ENCODE data around the gene HOXA3. TPM values are rescaled to one million over a fixed set of nuclear protein-coding genes. Genes with fewer than 3 reads are reported as not detected.

The HOXA3 gene
- total RNA-seq, 4 donors from 2014 or later = 6.4 to 22.6 (median 10.3) TPM

DNA sequence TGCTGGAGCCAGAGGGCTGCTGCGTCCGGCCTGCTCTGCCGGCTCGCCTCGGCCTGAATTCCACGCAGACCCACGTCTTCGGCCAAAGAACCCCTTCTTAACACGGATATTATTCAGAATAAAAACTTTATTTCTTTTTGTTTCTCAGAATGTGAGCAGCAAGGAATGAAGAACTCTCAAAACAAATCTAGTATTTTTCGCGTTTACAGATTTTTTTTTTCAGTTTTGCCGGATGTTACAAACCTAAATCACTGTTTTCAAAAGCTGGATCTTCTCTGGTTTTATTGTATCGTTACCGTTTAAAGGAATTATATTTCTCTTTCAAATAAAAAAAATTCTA is 45.5 kb downstream of the HOXA3 start:
- no peak for ATAC-seq
- WGBS, 2 donors (ENCODE audit: low coverage in 1 of 2) = 3 to 4% methylated on average over 12 of the region's 14 CpGs
- H3K9me3 ChIP-seq = no peaks in the 10 kb centered on the region
- no peaks in the 10 kb centered on the region for H3K36me3 ChIP-seq
- TF ChIP-seq, protein P1, sequence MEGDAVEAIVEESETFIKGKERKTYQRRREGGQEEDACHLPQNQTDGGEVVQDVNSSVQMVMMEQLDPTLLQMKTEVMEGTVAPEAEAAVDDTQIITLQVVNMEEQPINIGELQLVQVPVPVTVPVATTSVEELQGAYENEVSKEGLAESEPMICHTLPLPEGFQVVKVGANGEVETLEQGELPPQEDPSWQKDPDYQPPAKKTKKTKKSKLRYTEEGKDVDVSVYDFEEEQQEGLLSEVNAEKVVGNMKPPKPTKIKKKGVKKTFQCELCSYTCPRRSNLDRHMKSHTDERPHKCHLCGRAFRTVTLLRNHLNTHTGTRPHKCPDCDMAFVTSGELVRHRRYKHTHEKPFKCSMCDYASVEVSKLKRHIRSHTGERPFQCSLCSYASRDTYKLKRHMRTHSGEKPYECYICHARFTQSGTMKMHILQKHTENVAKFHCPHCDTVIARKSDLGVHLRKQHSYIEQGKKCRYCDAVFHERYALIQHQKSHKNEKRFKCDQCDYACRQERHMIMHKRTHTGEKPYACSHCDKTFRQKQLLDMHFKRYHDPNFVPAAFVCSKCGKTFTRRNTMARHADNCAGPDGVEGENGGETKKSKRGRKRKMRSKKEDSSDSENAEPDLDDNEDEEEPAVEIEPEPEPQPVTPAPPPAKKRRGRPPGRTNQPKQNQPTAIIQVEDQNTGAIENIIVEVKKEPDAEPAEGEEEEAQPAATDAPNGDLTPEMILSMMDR (IDR thresholded peaks at IDR 0.05) = no peak
- TF ChIP-seq POLR2A (IDR thresholded peaks at IDR 0.05) (no peak), POLR2AphosphoS5 (IDR thresholded peaks at IDR 0.05) (no peak), EP300 (IDR thresholded peaks at IDR 0.05) (no peak)
- H3K27ac ChIP-seq = peak overlapping the region; percentile 94 to 99 (median 98)
- H3K4me3 ChIP-seq = peak overlapping the region; percentile 38 to 96
- peaks cover 0 to 74% (median 21%) of the 10 kb centered on the region in 3 donors for H3K4me1 ChIP-seq
- H3K27me3 ChIP-seq = no peaks in the 10 kb centered on the region

DNA sequence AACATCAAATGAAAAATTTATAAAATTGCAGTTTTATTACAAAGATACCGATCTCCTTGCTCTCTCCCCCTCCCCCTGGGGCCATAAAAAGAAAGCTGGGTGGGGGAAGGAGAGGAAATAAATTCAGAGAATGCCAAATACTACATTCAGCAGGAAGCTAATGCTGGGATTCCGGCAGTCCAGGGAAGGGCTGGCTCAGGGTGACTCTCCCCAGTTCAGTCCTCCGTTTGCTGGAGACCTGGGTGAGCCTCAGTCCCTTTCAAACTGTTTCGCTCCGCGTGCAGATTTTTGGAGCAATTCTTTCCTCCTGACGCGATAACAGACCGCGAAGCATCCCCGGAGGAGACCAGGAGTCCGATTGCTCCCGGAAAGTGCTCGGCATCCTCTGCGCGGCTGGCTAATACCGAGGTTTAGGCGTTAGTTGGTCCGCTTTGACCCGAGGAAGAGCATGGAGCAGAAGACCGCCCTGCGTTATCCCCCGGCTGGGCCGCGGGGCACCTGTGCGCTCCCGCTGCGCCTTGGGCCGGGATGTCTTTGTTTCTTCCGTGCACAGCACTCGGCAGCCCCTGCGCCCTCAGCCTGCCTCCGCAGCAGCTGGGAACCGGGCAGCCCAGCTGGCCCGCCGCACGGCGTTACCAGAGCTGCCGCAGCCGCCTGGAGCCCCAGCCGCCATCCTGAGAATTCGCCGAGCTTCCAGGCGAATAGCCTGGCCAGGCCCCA is 46.0 kb downstream of the HOXA3 start:
- ATAC-seq = no peak
- Histone ChIP-seq H3K4me3 (peak overlapping the region; percentile 38 to 96), H3K36me3 (no peaks in the 10 kb centered on the region), H3K4me1 (peaks cover 0 to 69% (median 17%) of the 10 kb centered on the region in 3 donors), H3K27me3 (no peaks in the 10 kb centered on the region), H3K27ac (peak overlapping the region; percentile 94 to 99 (median 98)), H3K9me3 (no peaks in the 10 kb centered on the region)
- TF ChIP-seq POLR2AphosphoS5 (IDR thresholded peaks at IDR 0.05) (no peak), POLR2A (IDR thresholded peaks at IDR 0.05) (peak; percentile 9 to 17)
- 3% methylated on average over 3 to 6 of the region's 44 CpGs for WGBS, 2 donors (ENCODE audit: low coverage in 1 of 2)

DNA sequence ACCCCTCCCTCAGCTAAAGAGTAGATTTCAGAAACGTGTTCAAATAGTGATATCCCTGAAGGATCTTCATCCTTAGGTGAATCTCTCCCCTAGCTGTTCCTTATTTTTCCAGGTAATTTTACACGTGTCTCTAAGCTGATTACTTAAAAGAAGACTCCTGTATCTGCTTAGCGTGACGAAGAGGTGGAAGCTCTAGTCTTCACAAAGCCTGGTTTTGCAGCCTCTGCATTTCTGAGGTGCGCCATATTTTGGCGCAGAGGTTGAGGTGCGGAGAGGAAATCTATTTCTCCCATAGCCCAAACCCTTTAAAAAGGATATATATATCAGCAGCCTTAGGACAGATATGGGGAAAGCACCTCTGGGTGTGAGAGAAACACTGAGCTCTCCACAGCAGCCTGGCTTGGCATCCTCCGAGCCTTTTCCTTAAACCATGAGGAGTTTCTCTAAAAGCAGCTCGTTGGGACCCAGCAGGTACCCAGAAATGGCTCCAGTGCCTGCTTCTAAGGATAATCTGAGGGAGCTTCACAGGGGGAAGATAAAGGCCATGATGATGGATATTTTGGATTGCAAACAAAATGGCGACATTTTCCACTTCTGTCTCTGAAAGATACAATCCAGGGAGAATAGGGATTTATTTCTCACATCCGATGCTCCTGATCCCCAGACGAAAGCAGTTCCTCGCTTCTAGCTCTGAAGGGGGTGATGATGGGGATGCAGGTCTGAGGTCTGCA is 46.9 kb downstream of the HOXA3 start:
- H3K9me3 ChIP-seq = no peaks in the 10 kb centered on the region
- WGBS, 2 donors (ENCODE audit: low coverage in 1 of 2) = 31 to 42% methylated on average over 9 to 13 of the region's 13 CpGs
- H3K27me3 ChIP-seq = no peaks in the 10 kb centered on the region
- TF ChIP-seq EP300 (IDR thresholded peaks at IDR 0.05) (no peak), POLR2A (IDR thresholded peaks at IDR 0.05) (no peak), POLR2AphosphoS5 (IDR thresholded peaks at IDR 0.05) (no peak)
- TF ChIP-seq, protein P1 (IDR thresholded peaks at IDR 0.05) = no peak
- H3K4me1 ChIP-seq = peaks cover 0 to 67% (median 14%) of the 10 kb centered on the region in 3 donors
- H3K4me3 ChIP-seq = peak overlapping the region; percentile 38 to 96
- peak overlapping the region; percentile 94 to 99 (median 98) for H3K27ac ChIP-seq
- H3K36me3 ChIP-seq = no peaks in the 10 kb centered on the region
- no peak for ATAC-seq

GRCh38 chr7:27104341-27105058 is 47.9 kb downstream of the HOXA3 start:
- H3K4me1 ChIP-seq = peaks cover 0 to 67% (median 10%) of the 10 kb centered on the region in 3 donors
- H3K27ac ChIP-seq = peak overlapping the region; percentile 94 to 99 (median 98)
- peak overlapping the region; percentile 48 to 96 for H3K4me3 ChIP-seq
- no peak for TF ChIP-seq POLR2A (IDR thresholded peaks at IDR 0.05)
- TF ChIP-seq POLR2AphosphoS5 (IDR thresholded peaks at IDR 0.05) = peak; percentile 4
- no peak for ATAC-seq
- 6 to 21% methylated on average over 11 to 13 of the region's 13 CpGs for whole genome bisulfite sequencing, 2 donors (ENCODE audit: low coverage in 1 of 2)
- no peaks in the 10 kb centered on the region for H3K36me3 ChIP-seq
- H3K27me3 ChIP-seq = no peaks in the 10 kb centered on the region
- no peaks in the 10 kb centered on the region for H3K9me3 ChIP-seq

- TF ChIP-seq, protein P1 (IDR thresholded peaks at IDR 0.05) = no peak
- TF ChIP-seq POLR2A (IDR thresholded peaks at IDR 0.05) (peak in 1 of 2 donors; percentile 12), POLR2AphosphoS5 (IDR thresholded peaks at IDR 0.05) (peak; percentile 72), EP300 (IDR thresholded peaks at IDR 0.05) (no peak)
- H3K9me3 ChIP-seq = no peaks in the 10 kb centered on the region
- peaks cover 0 to 63% (median 4%) of the 10 kb centered on the region in 3 donors for H3K4me1 ChIP-seq
- peak overlapping the region; percentile 94 to 99 (median 98) for H3K27ac ChIP-seq
- peak; percentile 11 for ATAC-seq
- 9 to 16% methylated on average over 7 to 29 of the region's 35 CpGs for WGBS, 2 donors (ENCODE audit: low coverage in 1 of 2)
- H3K4me3 ChIP-seq = peak overlapping the region; percentile 48 to 96
- no peaks in the 10 kb centered on the region for H3K27me3 ChIP-seq
- H3K36me3 ChIP-seq = no peaks in the 10 kb centered on the region
Measured at GRCh38 chr7:27103489-27104226, 48.7 kb downstream of the HOXA3 start.

All from gastroesophageal sphincter (tissue), 4 donors.